A673 (cell line): ENCODE measurements around the gene MATN1. TPM values are rescaled to one million over a fixed set of nuclear protein-coding genes. Genes with fewer than 3 reads are reported as not detected.

Experiments
- BruUV-seq: library from RNA; stranded (reverse); fragments of 400-500 nt; replicated peaks from 2 replicates; lab custom pipeline; 2021; lab: Mats Ljungman, UMichigan
- CTCF ChIA-PET: fragments of 300-600 bp; sonication (Branson Sonifier 250); formaldehyde crosslinking; loops from one replicate; lab custom pipeline; 2022; ENCODE audit warnings: antibody characterized with exemption; lab: Charles Lee
- POLR2A ChIA-PET: fragments of 300-600 bp; sonication (Branson Sonifier 250); formaldehyde crosslinking; loops from one replicate; lab custom pipeline; 2022; ENCODE audit warnings: antibody characterized with exemption; ENCODE audit not compliant: low non-redundant PET; lab: Charles Lee
- DNase-seq: peaks from one replicate; pipeline ENCODE4 v3.0.0-alpha.2; 2015; ENCODE audit warnings: low spot score
- H3K27ac ChIP-seq: fragments of 200-600 bp; sonication (generic); 2 replicates; pipeline ENCODE4 v1.5.1; 2016; ENCODE audit warnings: mixed run types, low read depth, mild to moderate bottlenecking, mixed read lengths, antibody characterized with exemption, low read length; ENCODE audit not compliant: poor library complexity, severe bottlenecking
- H3K27me3 ChIP-seq: fragments of 200-600 bp; sonication (generic); replicated peaks from 2 replicates; pipeline ENCODE4 v1.6.1; 2017; ENCODE audit warnings: mixed run types, low read depth, mild to moderate bottlenecking, mixed read lengths, antibody characterized with exemption, low read length; ENCODE audit not compliant: insufficient read depth, poor library complexity
- H3K36me3 ChIP-seq: fragments of 200-600 bp; sonication (generic); 2 replicates; pipeline ENCODE4 v1.6.1; 2016; ENCODE audit warnings: mixed run types, mild to moderate bottlenecking, mixed read lengths, antibody characterized with exemption, low read length; ENCODE audit not compliant: insufficient read depth, poor library complexity, severe bottlenecking
- H3K4me1 ChIP-seq: fragments of 200-600 bp; sonication (generic); 2 replicates; pipeline ENCODE4 v1.6.1; 2017; ENCODE audit warnings: mixed run types, mild to moderate bottlenecking, mixed read lengths, antibody characterized with exemption, low read length; ENCODE audit not compliant: insufficient read depth, poor library complexity, severe bottlenecking
- H3K4me3 ChIP-seq: fragments of 200-600 bp; sonication (generic); 2 replicates; pipeline ENCODE4 v1.5.1; 2016; ENCODE audit warnings: low read depth, mixed run types, mild to moderate bottlenecking, mixed read lengths, low read length; ENCODE audit not compliant: poor library complexity, severe bottlenecking
- H3K9me3 ChIP-seq: fragments of 200-600 bp; sonication (generic); 2 replicates; pipeline ENCODE4 v1.6.1; 2016; ENCODE audit warnings: mixed run types, low read depth, mild to moderate bottlenecking, mixed read lengths, antibody characterized with exemption, low read length; ENCODE audit not compliant: poor library complexity, severe bottlenecking
- CTCF ChIP-seq: fragments of 300-800, 200-600 bp; sonication (generic); conservative IDR thresholded peaks from 2 replicates; pipeline ENCODE4 v1.5.1; 2017; ENCODE audit warnings: low read depth, mild to moderate bottlenecking, antibody characterized with exemption, low read length, moderate library complexity, mixed read lengths
- EZH2 ChIP-seq: fragments of 200-600 bp; sonication (generic); IDR thresholded peaks from 2 replicates; pipeline ENCODE4 v1.6.1; 2017; ENCODE audit warnings: borderline replicate concordance, low read depth, mild to moderate bottlenecking, mixed read lengths, antibody characterized with exemption, low read length; ENCODE audit not compliant: poor library complexity, severe bottlenecking
- intact Hi-C: fragments of 100-400 bp; cut with micrococcal nuclease; formaldehyde crosslinking; loops from one replicate; pipeline ENCODE4 v1.10.0; 2022; ENCODE audit not compliant: unreplicated experiment
- total RNA-seq: library from RNA; stranded (reverse); gene quantifications from 2 replicates; pipeline ENCODE4 v1.2.3, GENCODE V29; 2021

The MATN1 gene
- total RNA-seq, 1 experiment from 2014 or later = not detected

- DNase-seq = no peak
- Histone ChIP-seq H3K4me3 (no peak overlapping the region), H3K4me1 (no peaks in the 10 kb centered on the region), H3K36me3 (no peaks in the 10 kb centered on the region), H3K27me3 (no peaks in the 10 kb centered on the region), H3K27ac (no peak overlapping the region), H3K9me3 (no peaks in the 10 kb centered on the region)
- no peak for TF ChIP-seq CTCF
- TF ChIP-seq EZH2 = no peak
- intact Hi-C loops = no loop called here
- POLR2A ChIA-PET = no interaction called here
- CTCF ChIA-PET = no interaction called here
- no TSS peak for BruUV-seq
Observed at GRCh38 chr1:30753118-30753517, 29.7 kb upstream of the MATN1 start.

GRCh38 chr1:30752651-30752908 is 29.2 kb upstream of the MATN1 start:
- intact Hi-C loops = no loop called here
- no peaks in the 10 kb centered on the region for H3K36me3 ChIP-seq
- no peaks in the 10 kb centered on the region for H3K4me1 ChIP-seq
- no peak overlapping the region for H3K27ac ChIP-seq
- BruUV-seq = no TSS peak
- H3K9me3 ChIP-seq = no peaks in the 10 kb centered on the region
- ChIA-PET POLR2A (no interaction called here), CTCF (no interaction called here)
- H3K4me3 ChIP-seq = no peak overlapping the region
- H3K27me3 ChIP-seq = no peaks in the 10 kb centered on the region
- TF ChIP-seq CTCF (no peak), EZH2 (no peak)
- no peak for DNase-seq

GRCh38 chr1:30751830-30752650 is 28.7 kb upstream of the MATN1 start:
- Histone ChIP-seq H3K27ac (no peak overlapping the region), H3K27me3 (no peaks in the 10 kb centered on the region), H3K36me3 (no peaks in the 10 kb centered on the region), H3K4me3 (no peak overlapping the region), H3K4me1 (no peaks in the 10 kb centered on the region), H3K9me3 (no peaks in the 10 kb centered on the region)
- intact Hi-C loops = no loop called here
- DNase-seq = no peak
- BruUV-seq = no TSS peak
- TF ChIP-seq EZH2 (no peak), CTCF (no peak)
- ChIA-PET POLR2A (no interaction called here), CTCF (interaction anchor here (0.6 kb wide), 1 partner anchor 246 kb away, joined by 4 read pairs; no protein-coding TSS in a partner anchor)
